ENCODE results near the gene OCIAD2. TPM values are rescaled to one million over a fixed set of nuclear protein-coding genes. Genes with fewer than 3 reads are reported as not detected.
"Not testable (repeated sequence)": the region's sequence is repeated elsewhere in the genome, so short reads cannot be mapped to it uniquely, and the experiment has no call there.

OCIAD2 gene
- total and polyA plus RNA-seq, 2 donors (not counting 1 experiment from before 2014, with no cell fraction given): 20.3 to 34.0 TPM

DNA sequence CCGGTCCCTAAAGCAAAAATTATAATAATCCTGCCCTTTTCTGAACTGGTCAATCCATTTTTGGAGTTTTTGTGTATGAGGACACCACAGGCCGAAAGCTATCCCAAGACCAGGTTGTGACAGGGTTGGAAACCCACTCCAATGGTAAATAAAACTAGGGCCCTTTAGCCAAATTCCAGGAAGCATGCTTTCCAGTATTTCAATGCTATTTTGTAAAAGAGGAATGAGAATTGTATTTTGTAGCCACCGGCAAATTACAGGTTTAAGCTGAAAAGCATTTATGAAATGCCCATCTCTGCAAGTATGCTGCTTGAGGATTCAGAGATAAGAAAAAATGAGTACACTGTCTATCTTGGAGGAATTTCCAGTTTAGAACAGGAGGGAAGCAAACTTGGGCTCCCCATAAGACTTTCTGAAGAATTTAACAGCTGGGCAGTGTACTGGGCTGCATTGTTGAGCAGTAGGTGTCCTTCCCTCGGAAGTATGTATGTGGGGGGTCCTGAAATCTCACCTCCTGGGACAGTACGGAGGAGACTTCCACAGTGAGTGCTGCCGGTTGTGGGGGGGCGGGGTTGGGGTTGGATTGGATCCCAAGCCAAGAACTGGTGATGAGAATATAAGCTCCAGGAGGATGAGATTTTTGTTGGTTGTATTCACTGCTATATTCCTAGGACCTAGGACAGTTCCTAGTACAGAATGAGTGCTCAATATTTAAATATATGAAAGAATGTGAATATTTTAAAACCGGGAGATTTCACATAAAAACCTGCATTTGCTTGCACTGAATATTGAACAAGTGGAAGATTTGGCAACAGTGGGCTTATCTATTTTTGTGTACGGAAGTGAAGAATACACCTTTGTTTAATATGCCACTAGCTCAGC is 26.8 kb downstream of the OCIAD2 start:
- no peaks in the 10 kb centered on the region for H4K20me1 ChIP-seq (ENCODE audit: control insufficient read depth, extremely low read depth, insufficient read depth, low read length)
- no peaks in the 10 kb centered on the region for H3K4me1 ChIP-seq (ENCODE audit: control insufficient read depth, extremely low read depth, insufficient read depth, low read length)
- no peaks in the 10 kb centered on the region for H3K27me3 ChIP-seq (ENCODE audit: control insufficient read depth, insufficient read depth, low read length)
- H3K4me2 ChIP-seq (ENCODE audit: extremely low read depth, insufficient read depth, low read length): no peak overlapping the region
- no peak for TF ChIP-seq EZH2 (IDR thresholded peaks at IDR 0.05; ENCODE audit: low read length, missing control alignments)
- TF ChIP-seq CTCF (conservative IDR thresholded peaks at IDR 0.05 in 1 of 2, IDR thresholded peaks at IDR 0.05 in 1 of 2; ENCODE audit: low read depth in 1 of 2, low read length in 2 of 2): no peak
- H3K79me2 ChIP-seq (ENCODE audit: control insufficient read depth, insufficient read depth, low read length): no peaks in the 10 kb centered on the region
- H3K9ac ChIP-seq (ENCODE audit: insufficient read depth, low read length): no peak overlapping the region
- H3K27ac ChIP-seq (ENCODE audit: insufficient read depth, low read length): no peak overlapping the region
- H3K36me3 ChIP-seq (ENCODE audit: control insufficient read depth, insufficient read depth, low read length): no peaks in the 10 kb centered on the region
- DNase-seq (ENCODE audit: low read depth in 2 of 2): no peak
- H3K4me3 ChIP-seq (replicated peaks in 1 of 4; ENCODE audit: control extremely low read depth in 1 of 4, insufficient read depth in 1 of 4, low read depth in 3 of 4, low read length in 4 of 4): no peak overlapping the region
- H2AFZ ChIP-seq (ENCODE audit: low read length): no peak overlapping the region
- H3K9me3 ChIP-seq (ENCODE audit: control insufficient read depth, insufficient read depth, low read depth, low read length): no peaks in the 10 kb centered on the region

DNA sequence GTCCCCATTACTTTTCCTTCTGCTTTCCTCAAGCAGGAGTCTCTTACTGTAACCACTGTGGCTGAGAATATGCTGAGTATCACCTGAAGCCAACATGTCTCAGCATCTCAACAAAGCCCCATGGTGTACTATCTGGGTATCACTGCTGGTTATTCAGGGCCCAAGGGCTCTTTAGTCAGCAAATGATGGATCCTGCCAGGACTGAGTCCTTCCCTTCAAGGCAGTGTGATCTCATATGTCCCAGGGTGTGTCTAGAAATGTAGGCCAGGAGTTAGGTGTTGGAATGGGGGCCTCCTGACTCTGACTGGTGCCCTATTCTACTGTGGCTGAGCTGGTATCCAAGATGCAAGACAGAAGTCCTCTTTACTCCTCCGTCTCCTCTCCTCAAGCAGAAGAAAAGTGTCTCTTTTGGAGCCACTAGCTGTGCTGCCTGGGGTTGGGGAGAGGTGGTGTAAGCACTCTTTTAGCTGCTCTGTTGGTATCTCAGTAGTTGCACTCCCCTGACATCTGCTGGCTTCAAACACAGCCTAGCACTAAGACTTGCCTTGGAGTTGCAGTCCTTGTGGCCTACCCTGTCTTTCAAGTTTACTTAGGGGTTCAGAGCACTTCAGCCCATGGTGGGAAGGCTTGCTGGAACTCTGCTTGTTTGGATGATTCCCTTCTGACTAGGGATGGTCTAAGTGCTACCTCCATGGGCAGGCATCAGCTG is 28.6 kb downstream of the OCIAD2 start:
- TF ChIP-seq EZH2 (IDR thresholded peaks at IDR 0.05; ENCODE audit: low read length, missing control alignments) (no peak), CTCF (conservative IDR thresholded peaks at IDR 0.05 in 1 of 2, IDR thresholded peaks at IDR 0.05 in 1 of 2; ENCODE audit: low read depth in 1 of 2, low read length in 2 of 2) (no peak)
- no peak for DNase-seq (ENCODE audit: low read depth in 2 of 2)
- H3K79me2 ChIP-seq (ENCODE audit: control insufficient read depth, insufficient read depth, low read length): no peaks in the 10 kb centered on the region
- H3K4me3 ChIP-seq (replicated peaks in 1 of 4; ENCODE audit: control extremely low read depth in 1 of 4, insufficient read depth in 1 of 4, low read depth in 3 of 4, low read length in 4 of 4): no peak overlapping the region
- H3K4me2 ChIP-seq (ENCODE audit: extremely low read depth, insufficient read depth, low read length): no peak overlapping the region
- H3K9me3 ChIP-seq (ENCODE audit: control insufficient read depth, insufficient read depth, low read depth, low read length): no peaks in the 10 kb centered on the region
- H3K36me3 ChIP-seq (ENCODE audit: control insufficient read depth, insufficient read depth, low read length): no peaks in the 10 kb centered on the region
- H3K4me1 ChIP-seq (ENCODE audit: control insufficient read depth, extremely low read depth, insufficient read depth, low read length): no peaks in the 10 kb centered on the region
- H3K27me3 ChIP-seq (ENCODE audit: control insufficient read depth, insufficient read depth, low read length): no peaks in the 10 kb centered on the region
- no peak overlapping the region for H3K27ac ChIP-seq (ENCODE audit: insufficient read depth, low read length)
- no peak overlapping the region for H3K9ac ChIP-seq (ENCODE audit: insufficient read depth, low read length)
- H2AFZ ChIP-seq (ENCODE audit: low read length): no peak overlapping the region
- H4K20me1 ChIP-seq (ENCODE audit: control insufficient read depth, extremely low read depth, insufficient read depth, low read length): no peaks in the 10 kb centered on the region

DNA sequence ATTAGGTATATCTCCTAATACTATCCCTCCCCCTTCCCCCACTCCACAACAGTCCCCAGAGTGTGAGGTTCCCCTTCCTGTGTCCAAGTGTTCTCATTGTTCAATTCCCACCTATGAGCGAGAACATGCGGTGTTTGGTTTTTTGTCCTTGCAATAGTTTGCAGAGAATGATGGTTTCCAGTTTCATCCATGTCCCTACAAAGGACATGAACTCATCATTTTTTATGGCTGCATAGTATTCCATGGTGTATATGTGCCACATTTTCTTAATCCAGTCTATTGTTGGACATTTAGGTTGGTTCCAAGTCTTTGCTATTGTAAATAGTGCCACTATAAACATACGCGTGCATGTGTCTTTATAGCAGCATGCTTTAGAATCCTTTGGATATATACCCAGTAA is 41.9 kb downstream of the OCIAD2 start:
- not testable (repeated sequence) for H2AFZ ChIP-seq (ENCODE audit: low read length); H3K79me2 ChIP-seq (ENCODE audit: control insufficient read depth, insufficient read depth, low read length); H3K9ac ChIP-seq (ENCODE audit: insufficient read depth, low read length); H3K27me3 ChIP-seq (ENCODE audit: control insufficient read depth, insufficient read depth, low read length); H3K36me3 ChIP-seq (ENCODE audit: control insufficient read depth, insufficient read depth, low read length); H4K20me1 ChIP-seq (ENCODE audit: control insufficient read depth, extremely low read depth, insufficient read depth, low read length); H3K4me2 ChIP-seq (ENCODE audit: extremely low read depth, insufficient read depth, low read length); H3K9me3 ChIP-seq (ENCODE audit: control insufficient read depth, insufficient read depth, low read depth, low read length); H3K4me1 ChIP-seq (ENCODE audit: control insufficient read depth, extremely low read depth, insufficient read depth, low read length); DNase-seq (ENCODE audit: low read depth in 2 of 2); H3K4me3 ChIP-seq (replicated peaks in 1 of 4; ENCODE audit: control extremely low read depth in 1 of 4, insufficient read depth in 1 of 4, low read depth in 3 of 4, low read length in 4 of 4); H3K27ac ChIP-seq (ENCODE audit: insufficient read depth, low read length)

Data from fibroblast of lung (primary cell).